H1 (cell line): Measurements from ENCODE around the gene HES1.

ENCODE experiments used
- EZH2 ChIP-seq: fragments of 200-600 bp; sonication (generic); IDR thresholded peaks from 2 replicates; pipeline ENCODE4 v1.7.1; 2012; ENCODE audit warnings: low read depth, mild to moderate bottlenecking, moderate library complexity, low read length, inconsistent platforms; ENCODE audit not compliant: severe bottlenecking
- FOSL1 ChIP-seq: IDR thresholded peaks from 2 replicates; pipeline ENCODE4 v1.6.1; 2011; ENCODE audit warnings: mild to moderate bottlenecking, low read depth, low read length, moderate library complexity; ENCODE audit not compliant: insufficient read depth
- JUND ChIP-seq: IDR thresholded peaks from 2 replicates; pipeline ENCODE4 v1.6.1; 2011; ENCODE audit warnings: mild to moderate bottlenecking, improper control_type of control experiment, low read length
- KDM1A ChIP-seq: fragments of 200-600, 300-600 bp; sonication (generic); IDR thresholded peaks from 2 replicates; pipeline ENCODE4 v1.7.1; 2016; ENCODE audit warnings: mild to moderate bottlenecking, low read length, borderline replicate concordance
- MAFK ChIP-seq: IDR thresholded peaks from 2 replicates; pipeline ENCODE4 v1.6.1; 2012; ENCODE audit warnings: low read depth, mild to moderate bottlenecking, improper control_type of control experiment, low read length
- SRF ChIP-seq: IDR thresholded peaks from 2 replicates; pipeline ENCODE4 v1.6.1; 2011; ENCODE audit warnings: mild to moderate bottlenecking, low read depth, low read length, moderate library complexity
- TBP ChIP-seq: IDR thresholded peaks from 2 replicates; pipeline ENCODE4 v1.6.1; 2011; ENCODE audit warnings: low read depth, low read length, improper control_type of control experiment
- TCF12 ChIP-seq: IDR thresholded peaks from 2 replicates; pipeline ENCODE4 v1.6.1; 2011; ENCODE audit warnings: low read depth, mild to moderate bottlenecking, low read length
- YY1 ChIP-seq: IDR thresholded peaks from 2 replicates; pipeline ENCODE4 v1.6.1; 2011; ENCODE audit warnings: low read depth, mild to moderate bottlenecking, low read length
- TF ChIP-seq, protein P1 (sequence below), 3 experiments: IDR thresholded peaks; 1 replicate in 2 of 3; 2 replicates in 1 of 3; pipeline versions ENCODE4 v1.5.1 to v1.6.1; 2011; ENCODE audit warnings: low read length in 3 of 3, mild to moderate bottlenecking in 3 of 3, inconsistent platforms in 2 of 3, low read depth in 1 of 3, moderate library complexity in 1 of 3; ENCODE audit not compliant: insufficient read depth in 1 of 3; ENCODE audit errors: control extremely low read depth in 1 of 3
- TF ChIP-seq, protein P2 (sequence below): IDR thresholded peaks from 2 replicates; pipeline ENCODE4 v1.6.1; 2011; ENCODE audit warnings: low read depth, mild to moderate bottlenecking, low read length; ENCODE audit not compliant: insufficient read depth

DNA sequence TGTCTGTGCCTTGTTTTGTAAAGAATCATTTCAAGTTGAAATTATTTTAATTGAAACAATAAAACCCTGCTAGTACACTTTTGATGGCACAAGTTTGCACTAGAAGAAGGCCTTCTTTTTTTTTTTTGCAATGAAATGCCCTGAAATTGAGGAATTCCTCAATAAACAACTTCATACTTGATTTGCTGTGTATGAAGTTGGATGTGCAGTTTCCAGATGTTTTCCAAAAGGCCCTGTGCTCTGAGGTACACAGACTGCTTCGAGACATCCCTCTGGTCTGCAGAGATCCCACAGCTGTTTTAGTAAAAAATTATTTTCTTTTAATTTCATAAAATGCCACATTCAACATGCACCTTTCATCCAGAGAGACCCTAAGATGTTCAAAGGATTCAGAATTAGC is 48.9 kb downstream of the HES1 start:
- TF ChIP-seq, protein P1, sequence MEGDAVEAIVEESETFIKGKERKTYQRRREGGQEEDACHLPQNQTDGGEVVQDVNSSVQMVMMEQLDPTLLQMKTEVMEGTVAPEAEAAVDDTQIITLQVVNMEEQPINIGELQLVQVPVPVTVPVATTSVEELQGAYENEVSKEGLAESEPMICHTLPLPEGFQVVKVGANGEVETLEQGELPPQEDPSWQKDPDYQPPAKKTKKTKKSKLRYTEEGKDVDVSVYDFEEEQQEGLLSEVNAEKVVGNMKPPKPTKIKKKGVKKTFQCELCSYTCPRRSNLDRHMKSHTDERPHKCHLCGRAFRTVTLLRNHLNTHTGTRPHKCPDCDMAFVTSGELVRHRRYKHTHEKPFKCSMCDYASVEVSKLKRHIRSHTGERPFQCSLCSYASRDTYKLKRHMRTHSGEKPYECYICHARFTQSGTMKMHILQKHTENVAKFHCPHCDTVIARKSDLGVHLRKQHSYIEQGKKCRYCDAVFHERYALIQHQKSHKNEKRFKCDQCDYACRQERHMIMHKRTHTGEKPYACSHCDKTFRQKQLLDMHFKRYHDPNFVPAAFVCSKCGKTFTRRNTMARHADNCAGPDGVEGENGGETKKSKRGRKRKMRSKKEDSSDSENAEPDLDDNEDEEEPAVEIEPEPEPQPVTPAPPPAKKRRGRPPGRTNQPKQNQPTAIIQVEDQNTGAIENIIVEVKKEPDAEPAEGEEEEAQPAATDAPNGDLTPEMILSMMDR (IDR thresholded peaks at IDR 0.05; ENCODE audit: control extremely low read depth in 1 of 3, insufficient read depth in 1 of 3, low read depth in 1 of 3, low read length in 3 of 3), result no peak
- TF ChIP-seq TCF12 (no peak), EZH2 (no peak), SRF (no peak), KDM1A (no peak), YY1 (no peak), TBP (no peak), JUND (no peak), MAFK (no peak), FOSL1 (no peak)
- TF ChIP-seq, protein P2, sequence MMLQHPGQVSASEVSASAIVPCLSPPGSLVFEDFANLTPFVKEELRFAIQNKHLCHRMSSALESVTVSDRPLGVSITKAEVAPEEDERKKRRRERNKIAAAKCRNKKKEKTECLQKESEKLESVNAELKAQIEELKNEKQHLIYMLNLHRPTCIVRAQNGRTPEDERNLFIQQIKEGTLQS, result no peak
